Transverse colon (tissue), 4 donors: ENCODE data around the gene ADAMTS16.

Experiments
- EP300 ChIP-seq: sonication (generic); formaldehyde crosslinking; IDR thresholded peaks from one replicate; pipeline ENCODE4 v1.6.1; 2017; ENCODE audit warnings: antibody characterized with exemption, low read depth
- POLR2A ChIP-seq: fragments of 450-650 bp; IDR thresholded peaks from one replicate; pipeline ENCODE4 v1.6.1; 2016; ENCODE audit warnings: antibody characterized with exemption, mild to moderate bottlenecking, moderate library complexity
- POLR2AphosphoS5 ChIP-seq, 3 donors: sonication (generic); formaldehyde crosslinking; IDR thresholded peaks; one replicate each; pipeline ENCODE4 v1.6.1; 2016; ENCODE audit warnings: antibody characterized with exemption in 3 of 3
- TF ChIP-seq, protein P1 (sequence below), 5 experiments: fragments of 200-600 bp in 3 of 5; fragments of 450-650 bp in 2 of 5; sonication (generic) in 3 of 5; IDR thresholded peaks; 1 replicate in 2 of 5; 2 replicates in 3 of 5; pipeline ENCODE4 v1.5.1; 2016 to 2017; ENCODE audit warnings: antibody characterized with exemption in 5 of 5, inconsistent platforms in 3 of 5, mild to moderate bottlenecking in 2 of 5, moderate library complexity in 1 of 5

DNA sequence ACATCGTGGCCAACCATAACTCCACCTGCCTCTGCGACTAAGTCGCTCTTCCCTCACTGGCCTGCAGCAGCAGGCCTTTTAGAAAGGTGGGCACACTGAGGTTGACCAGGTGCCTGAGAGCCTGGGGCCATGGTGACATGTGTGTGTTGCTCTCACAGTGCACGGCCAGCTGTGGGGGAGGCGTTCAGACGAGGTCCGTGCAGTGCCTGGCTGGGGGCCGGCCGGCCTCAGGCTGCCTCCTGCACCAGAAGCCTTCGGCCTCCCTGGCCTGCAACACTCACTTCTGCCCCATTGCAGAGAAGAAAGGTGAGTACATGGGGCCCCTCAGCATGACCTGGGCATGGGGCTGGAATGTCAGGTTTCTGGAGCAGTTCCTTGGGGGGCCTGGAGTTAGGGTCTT lies 177.8 kb downstream of the ADAMTS16 start:
- no peak for TF ChIP-seq EP300
- TF ChIP-seq, protein P1, sequence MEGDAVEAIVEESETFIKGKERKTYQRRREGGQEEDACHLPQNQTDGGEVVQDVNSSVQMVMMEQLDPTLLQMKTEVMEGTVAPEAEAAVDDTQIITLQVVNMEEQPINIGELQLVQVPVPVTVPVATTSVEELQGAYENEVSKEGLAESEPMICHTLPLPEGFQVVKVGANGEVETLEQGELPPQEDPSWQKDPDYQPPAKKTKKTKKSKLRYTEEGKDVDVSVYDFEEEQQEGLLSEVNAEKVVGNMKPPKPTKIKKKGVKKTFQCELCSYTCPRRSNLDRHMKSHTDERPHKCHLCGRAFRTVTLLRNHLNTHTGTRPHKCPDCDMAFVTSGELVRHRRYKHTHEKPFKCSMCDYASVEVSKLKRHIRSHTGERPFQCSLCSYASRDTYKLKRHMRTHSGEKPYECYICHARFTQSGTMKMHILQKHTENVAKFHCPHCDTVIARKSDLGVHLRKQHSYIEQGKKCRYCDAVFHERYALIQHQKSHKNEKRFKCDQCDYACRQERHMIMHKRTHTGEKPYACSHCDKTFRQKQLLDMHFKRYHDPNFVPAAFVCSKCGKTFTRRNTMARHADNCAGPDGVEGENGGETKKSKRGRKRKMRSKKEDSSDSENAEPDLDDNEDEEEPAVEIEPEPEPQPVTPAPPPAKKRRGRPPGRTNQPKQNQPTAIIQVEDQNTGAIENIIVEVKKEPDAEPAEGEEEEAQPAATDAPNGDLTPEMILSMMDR (IDR thresholded peaks at IDR 0.05), result no peak
- no peak for TF ChIP-seq POLR2A
- no peak for TF ChIP-seq POLR2AphosphoS5 (IDR thresholded peaks at IDR 0.05)
